Renal cortex interstitium (tissue), 11 donors: ENCODE data around the gene BMPR1A. TPM values are rescaled to one million over a fixed set of nuclear protein-coding genes. Genes with fewer than 3 reads are reported as not detected.
"Not testable (repeated sequence)": the region's sequence is repeated elsewhere in the genome, so short reads cannot be mapped to it uniquely, and the experiment has no call there.

ENCODE experiments used
- DNase-seq, 11 donors: peaks; one replicate each; pipeline ENCODE4 v3.0.0-alpha.2; 2013; ENCODE audit warnings: low read depth in 9 of 11, low spot score in 4 of 11; ENCODE audit errors: extremely low read depth in 1 of 11
- polyA plus RNA-seq, 3 donors: library from polyadenylated mRNA; unstranded; fragments of 120-200 nt; gene quantifications; one replicate each; pipeline ENCODE4 v1.2.1, GENCODE V29; 2013; ENCODE audit not compliant: insufficient read length in 3 of 3

BMPR1A gene
- polyA plus RNA-seq, 3 donors = 60.8 to 78.6 (median 70.7) TPM

DNA sequence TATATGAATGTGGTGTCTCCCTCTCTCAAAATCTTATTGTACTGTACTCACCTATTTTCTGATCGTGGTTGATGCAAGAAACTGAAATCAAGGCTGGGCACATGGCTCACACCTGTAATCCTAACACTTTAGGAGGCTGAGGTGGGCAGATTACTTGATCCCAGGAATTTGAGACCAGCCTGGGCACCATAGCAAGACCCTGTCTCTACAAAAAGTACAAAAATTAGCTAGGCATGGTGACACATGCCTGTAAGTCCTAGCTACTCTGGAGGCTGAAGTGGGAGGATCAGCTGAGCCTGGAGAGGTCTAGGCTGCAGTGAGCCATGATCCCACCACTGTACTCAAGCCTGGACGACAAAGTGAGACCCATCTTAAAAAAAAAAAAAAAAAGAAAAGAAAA is 185.0 kb downstream of the BMPR1A start:
- DNase-seq = no peak

DNA sequence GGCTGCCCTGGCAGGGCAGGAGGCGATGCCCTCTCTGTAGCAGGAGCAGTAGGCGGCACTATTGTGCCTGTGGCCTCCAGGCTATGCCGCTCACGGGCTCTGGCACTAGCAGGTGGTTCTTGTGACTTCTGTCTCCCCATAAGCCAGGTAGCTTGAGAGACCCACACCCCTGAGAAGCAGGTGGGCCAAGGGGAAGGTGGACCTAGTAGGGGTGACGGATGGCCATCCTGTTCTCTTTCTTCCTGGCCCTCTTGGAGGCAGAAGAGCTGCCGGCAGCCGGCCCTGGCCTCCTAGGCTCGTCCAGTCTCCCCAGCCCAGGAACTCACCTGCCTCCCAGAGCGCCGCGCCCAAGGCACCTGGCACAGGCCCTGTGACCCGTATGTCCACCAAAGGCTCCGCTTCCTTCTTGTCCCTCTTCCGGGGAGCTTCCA is 185.6 kb downstream of the BMPR1A start:
- DNase-seq = no peak

DNA sequence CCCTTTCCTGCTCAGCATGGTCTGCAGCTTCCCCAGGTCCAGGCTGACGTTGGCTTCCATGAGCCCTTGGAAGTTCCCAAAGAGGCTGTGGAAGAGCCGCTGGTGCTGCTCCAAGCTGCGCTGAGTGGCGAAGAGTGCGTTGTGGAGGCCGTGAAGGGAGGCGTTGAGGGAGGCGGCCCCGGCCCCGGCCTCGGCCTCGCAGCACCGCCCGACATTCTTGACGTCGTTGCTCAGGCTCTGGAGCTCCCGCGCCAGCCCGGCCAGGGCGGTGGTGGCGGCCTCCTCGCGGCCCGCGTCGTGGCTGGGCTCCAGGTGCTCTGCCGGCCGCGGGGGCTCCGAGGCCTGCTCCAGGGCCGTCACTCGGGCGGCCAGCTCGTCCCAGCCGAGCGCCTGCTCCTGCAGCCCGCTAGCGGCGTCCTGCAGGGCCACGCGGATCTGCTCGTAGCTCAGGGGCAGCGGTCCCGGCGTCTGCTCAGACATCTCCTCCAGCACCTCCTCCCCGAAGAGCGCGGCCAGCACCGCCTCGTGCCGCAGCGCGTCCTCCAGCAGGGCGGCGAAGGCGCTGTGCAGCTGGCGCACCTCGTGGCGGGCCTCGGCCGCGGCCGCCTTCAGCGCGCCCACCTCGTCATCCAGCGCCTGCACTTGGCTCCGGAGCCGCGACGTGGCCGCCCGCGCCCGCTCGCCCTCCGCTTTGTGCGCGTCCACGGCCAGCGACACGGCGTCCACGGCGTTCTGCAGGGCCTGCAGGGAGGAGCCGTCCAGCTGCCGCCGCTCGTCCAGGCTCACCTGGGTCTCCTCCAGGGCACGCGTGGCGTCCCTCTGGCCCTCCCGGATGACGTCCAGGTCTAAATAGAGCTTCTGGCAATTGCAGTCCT is 186.3 kb downstream of the BMPR1A start:
- DNase-seq = no peak

DNA sequence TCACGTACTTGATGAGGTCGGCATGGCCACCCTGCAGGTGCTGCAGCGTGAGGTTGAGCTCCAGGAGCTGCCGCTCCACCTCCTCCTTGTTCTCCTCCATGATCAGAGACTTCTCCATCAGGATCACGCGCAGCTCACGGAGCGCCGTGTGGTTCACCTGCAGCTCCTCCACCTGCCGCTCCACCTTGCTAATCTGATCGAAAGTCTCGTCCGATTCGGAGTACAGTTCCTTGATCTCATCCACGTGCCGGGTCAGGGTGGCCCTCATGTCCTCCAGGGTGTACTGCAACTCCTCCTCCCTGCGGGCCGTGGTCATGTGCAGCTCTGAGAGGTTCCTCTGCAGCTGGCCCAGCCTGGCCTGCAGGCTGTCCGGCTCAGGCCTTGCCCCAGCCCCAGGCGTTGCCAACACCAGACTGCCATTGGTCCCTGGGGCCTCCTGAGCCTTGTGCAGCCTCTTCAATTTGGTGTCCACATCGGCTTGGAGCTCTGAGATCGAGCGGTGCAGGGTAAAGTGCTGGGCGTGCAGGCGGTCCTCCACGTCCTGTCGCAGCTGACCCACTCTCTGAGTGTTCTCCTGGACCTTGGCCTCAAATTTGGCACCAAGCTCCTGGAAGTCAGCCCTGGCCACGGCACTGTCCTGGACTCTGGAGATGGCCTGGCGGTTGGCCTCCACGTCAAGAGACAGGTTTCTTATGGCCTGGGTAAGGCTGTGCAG is 187.1 kb downstream of the BMPR1A start:
- DNase-seq = no peak

DNA sequence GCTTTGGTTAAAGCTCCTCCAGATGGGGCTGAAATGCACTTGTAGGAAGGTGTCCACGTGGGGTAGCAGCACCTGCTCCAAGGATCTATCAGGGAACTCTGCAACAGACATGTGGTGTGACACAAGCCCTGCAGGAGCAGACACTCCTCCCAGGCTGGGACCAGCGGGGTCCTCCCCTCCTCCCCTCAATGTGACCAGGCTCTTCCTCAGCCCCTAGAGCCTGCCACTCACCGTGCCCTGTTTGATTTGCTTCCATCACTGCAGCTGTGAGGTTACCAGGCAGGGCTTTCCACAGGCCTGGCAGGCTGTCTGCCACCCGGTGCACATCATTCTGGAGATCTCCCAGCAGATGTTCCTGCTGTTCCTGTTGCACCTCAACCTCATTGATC is 187.6 kb downstream of the BMPR1A start:
- DNase-seq = no peak

DNA sequence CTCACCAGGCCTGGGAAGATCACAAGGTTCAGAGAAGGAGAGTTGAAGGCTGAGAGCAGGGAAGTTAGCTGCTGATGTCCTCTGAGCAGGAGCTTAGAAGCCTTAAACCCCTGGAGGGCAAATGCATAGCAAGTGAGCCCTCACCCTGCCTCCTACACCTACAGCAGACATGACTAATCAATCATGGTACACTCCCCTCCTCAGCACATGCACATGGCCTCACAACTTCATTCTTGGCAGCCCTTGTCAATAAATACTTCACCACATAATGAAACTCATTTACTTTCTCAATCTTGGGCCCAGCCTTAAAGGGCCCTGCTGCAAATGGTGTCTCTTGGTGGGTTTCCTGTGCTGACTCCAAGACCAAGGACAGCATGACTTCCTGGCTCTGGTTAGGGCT is 188.1 kb downstream of the BMPR1A start:
- no peak for DNase-seq

DNA sequence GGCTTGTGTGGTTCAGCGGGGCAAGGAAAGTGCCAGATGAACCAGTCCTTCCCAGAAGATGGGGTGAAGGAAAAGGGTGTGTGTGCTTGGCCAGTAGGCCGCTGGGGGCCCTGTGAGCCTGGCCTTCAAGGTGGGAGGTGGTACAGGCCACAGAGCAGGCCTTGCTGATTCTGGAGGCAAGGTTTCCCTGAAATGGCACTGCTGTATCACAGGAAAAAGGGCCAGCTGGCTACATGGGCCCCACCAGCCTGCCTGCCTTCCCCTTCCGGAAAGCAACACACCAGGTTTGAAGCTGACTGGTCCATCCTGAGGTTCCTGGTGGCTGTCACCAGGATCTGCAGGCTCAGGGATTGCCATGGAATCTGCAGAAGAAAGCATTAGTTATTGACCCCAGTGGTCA is 188.5 kb downstream of the BMPR1A start:
- DNase-seq = no peak

DNA sequence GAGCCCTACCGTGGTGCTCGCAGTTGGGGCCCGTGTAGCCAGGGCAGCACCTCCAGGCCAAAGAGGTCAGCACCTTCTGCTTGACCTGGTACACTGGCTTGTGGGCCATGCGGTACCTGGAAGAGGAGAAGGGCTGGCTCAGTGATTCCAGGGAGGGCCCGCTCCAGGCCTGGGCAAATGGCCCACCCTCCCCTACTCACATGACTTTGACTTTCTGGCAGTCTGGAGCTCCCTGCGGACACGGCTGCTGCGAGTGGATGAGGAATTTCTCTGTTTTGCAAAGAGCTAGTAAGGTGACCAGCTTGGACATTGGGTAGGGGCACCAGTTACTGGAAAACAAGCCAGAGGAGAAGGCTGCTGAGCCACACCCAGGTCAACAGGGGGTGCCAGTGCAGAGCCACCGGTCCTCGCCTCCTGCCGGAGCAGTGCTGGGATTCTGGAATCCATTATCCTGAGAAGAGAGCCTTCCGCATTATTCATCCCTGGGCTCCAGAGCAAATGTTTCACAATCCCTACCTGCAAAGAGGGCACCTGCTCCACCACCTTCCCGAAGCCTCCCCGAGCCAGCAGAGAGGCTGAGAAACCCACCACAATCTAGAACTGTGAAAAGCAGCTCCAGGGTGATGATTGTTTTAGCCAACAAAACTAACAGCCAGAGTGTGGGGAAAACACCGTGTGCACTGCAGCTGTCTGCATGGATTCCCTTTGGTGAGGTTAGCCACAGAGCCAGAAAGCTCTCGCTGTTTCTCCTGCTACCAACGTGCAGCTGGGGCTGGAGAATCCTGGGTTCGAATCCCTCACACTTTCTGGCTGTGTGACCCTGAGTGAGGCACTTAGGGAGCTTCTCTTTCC is 189.2 kb downstream of the BMPR1A start:
- no peak for DNase-seq

DNA sequence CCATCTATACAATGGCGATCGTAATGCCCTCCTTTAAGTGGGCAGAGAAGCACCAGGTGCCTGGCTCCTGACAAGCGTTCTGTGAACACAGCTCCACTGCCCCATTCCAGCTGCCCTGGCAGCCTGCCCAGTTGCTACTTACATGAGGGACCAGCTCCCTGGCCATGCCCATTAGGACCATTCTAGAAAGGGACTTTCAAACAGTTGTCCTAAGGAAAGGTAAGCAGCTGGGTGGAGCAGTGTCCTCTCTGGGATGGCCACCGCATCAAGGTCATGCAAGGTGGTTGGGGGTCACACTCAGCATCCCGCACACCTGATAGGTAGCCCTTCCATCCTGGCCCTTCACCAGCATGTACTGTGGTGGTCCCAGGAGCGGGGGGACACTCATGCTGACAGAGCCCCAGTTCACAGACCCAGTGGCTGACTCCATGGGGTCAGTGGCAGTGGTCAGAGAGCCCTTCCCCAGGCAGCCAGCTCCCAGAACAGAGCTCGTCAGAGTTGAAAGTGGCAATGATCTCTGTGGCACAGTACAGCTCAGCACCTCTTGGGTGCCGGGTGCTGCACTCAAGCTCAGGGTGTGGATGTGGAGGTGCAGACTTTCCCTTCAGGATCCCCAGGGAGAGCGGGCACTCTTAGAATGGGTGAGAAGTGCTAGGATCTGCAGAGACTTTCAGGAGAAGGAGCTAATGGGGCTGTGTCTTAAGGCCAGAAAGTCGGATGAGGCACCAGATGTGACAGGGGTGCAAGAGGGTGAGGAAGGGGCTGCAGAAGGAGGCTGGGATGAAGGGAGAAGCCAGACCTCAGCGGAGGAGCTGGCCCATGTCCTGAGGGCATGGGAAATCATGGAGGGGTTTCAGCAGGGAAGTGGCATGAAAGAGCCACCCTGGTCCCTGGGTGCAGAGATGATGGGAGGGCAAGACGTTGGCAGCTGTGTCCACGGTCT is 190.1 kb downstream of the BMPR1A start:
- no peak for DNase-seq

DNA sequence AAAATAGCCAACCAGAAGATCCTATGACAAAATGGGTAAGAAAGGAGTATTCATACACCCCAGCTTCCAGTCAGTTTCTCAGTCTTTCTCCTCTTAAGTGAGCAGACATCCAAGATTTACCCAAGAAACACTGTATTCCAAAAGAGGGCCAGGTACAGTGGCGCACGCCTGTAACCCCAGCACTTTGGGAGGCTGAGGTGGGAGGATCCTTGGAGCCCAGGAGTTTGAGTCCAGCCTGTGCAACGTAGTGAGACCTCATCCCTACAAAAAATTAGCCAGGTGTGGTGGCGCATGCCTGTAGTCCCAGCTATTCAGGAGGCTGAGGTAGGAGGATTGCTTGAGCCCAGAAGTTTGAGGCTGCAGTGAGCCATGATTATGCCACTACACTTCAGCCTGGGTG is 191.4 kb downstream of the BMPR1A start:
- not testable (repeated sequence) for DNase-seq

DNA sequence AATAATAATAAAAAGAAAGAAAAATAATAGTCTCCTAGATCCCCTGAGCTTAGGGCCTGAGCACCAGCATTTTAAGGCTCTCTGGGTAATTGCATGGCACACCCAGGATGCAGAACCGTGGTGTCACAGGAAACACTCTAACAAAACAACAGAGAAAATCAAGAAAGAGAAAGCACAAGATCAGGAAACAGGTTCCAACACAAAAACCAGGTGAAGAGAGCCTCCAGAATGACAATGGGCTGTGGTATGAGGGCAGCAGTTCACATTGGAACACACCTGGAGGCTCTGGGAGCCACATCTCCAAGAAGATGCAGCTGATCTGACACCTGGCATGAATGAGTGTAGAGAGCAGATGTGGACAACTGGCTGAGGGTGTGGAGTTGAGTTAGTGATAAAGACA is 193.9 kb downstream of the BMPR1A start:
- no peak for DNase-seq

DNA sequence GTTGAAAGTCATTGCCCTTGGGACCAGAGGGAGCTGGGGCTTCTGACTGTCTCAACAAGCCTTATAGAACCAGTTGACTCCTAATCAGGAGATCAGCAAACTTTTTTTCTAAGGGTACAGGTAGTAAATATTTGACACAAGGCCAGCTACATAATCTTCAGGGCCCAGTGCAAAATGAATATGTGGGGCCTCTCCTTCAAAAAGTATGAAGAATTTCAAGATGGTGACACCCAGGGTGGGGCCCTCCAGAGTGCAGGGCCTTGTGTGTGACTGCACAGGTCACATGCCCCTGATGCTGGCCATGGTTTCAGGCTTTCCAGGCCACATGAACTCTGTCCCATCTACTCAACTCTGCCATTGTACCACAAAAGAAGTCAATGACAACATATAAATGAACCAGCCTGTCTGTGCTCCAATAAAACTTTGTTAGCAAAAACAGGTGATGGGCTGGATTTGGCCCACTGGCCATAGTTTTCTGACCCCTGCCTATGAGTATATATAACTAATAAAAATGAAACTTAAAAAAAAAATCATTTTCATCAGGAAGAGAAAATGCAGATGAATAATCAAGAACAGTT is 194.9 kb downstream of the BMPR1A start:
- DNase-seq = no peak

DNA sequence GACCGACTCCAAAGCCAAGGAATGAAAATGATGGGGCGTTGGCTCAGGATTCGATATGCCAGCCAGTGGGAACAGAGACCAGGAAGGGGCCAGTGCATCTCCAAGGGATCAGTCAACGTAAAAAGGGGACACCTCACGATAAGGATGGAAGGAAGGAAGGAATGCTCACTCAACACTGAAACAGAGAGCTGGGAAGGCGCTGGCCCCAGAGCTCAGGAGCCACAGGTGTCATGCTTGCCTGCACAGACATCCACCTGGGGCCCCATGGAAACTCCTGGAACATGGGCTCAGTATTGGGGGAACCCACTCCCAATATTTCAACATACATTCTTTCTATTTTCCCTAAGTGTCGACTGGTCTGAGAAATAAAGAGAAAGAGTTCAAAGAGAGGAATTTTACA is 195.7 kb downstream of the BMPR1A start:
- no peak for DNase-seq

DNA sequence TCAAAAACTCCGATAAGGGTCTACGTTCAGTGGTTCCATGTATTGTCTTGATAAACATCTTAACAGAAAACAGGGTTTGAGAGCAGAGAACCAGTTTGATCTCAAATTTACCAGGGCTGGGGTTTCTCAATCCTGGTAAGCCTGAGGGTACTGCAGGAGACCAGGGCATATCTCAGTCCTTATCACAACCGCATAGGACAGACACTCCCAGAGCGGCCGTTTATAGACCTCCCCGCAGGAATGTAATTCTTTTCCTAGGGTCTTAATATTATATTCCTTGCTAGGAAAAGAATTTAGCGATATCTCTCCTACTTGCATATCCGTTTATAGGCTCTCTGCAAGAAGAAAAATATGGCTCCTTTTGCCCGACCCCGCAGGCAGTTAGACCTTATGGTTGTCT is 196.3 kb downstream of the BMPR1A start:
- DNase-seq = not testable (repeated sequence)

DNA sequence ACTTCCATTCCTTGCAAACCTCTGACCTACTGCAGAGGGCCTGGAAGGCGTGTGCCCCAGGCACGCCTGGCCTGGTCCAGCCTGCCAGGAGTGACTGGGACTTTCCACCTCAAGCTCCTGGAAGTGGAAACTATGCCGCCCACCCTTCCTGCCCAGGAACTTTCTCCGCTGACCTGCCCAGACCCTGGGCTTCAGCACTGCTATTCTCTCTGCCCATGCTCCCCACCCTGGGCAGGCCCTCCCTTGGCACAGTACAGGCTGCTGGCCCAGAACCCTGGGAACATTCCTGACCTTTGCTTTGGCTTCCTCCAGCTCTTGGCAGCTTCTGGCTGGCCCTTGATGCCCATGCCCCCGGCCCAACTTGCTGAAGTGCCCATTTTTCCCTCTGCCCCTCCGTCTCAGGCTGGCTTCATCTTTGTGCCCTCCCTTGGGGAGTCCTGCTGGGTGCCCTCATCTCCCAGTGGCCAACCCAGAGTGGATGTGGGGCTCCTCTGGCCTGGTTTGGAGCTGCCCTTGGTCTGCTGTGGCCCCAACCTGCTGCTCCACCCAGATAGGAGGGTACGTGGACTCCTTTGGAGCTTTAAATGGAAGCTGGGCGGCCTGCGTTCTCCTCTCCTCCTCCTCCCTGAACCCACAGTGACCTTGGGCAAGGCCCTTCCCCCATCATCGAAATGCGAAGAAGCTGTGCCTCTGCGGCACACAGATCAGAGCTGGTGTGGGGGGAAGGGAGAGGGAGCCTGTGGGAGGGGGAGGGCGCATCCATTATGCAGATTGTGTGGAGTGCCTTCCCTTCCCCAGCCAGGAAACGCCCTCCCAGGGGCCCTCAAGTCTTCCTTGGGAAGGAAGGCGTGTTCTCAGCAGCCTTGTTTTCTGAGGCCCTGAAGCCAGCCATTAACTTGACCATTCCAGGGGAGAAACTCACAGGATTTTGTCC is 197.6 kb downstream of the BMPR1A start:
- DNase-seq = peak in 4 of 11 donors; percentile 57 to 69 (median 64)

DNA sequence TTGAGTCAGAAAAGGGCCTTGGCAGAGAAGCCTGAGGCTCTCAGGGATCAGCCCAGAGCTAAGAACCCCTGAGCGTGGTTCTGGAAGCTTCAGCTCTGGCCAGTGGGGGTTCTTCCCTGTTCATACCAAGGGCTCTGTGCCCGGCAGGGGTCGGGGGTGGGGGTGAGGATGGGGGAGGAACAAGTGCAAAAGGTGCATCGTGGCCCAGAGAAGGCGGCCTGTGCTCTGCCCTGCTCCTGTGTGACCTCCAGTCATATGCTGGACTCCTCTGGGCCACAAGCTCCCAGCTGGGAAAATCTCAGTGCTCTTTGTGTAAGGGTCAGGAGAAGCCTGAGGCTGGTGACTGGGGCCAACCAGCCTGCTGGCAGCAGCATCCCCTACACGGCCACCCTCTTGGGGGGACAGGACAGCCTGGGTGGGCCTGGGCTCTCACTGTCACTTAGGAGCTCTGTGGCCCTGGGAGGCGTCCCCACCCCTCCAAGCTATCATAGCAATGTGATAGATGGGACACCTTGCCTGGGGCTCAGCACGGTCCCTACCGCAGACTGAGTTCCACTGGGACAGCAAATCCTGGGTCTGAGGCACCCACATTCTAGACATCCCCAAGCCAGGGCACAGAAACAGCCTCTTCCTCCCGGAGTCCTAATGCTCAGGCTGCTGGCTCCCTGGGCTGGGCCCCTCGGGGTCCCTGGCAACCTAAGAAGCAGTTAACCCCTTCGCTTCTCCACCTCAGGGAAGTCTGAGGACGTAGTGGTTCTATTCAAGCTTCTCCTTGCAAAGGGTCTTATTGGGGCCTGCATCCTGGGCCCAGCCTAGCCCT is 198.5 kb downstream of the BMPR1A start:
- no peak for DNase-seq
